ENCODE data around the gene ANGPT4.

The ANGPT4 gene

GRCh38 chr20:916125-916799 lies at the start of gene ANGPT4:
ANGPT4 (minus strand) TSS chr20:916334; CDS start chr20:916214, 120 bp downstream.
- DNase-seq: no peak

GRCh38 chr20:963795-964194 lies 47.7 kb upstream of the ANGPT4 start:
- DNase-seq: no peak

- no peak for DNase-seq
These were observed 46.5 kb upstream of the ANGPT4 start for GRCh38 chr20:962683-963082.

- no peak for DNase-seq
These were observed 46.1 kb upstream of the ANGPT4 start for GRCh38 chr20:962223-962622.

GRCh38 chr20:961768-962167 lies 45.6 kb upstream of the ANGPT4 start:
- DNase-seq: no peak

GRCh38 chr20:959996-960615 lies 44.0 kb upstream of the ANGPT4 start:
- no peak for DNase-seq

- no peak for DNase-seq
These were observed 43.0 kb upstream of the ANGPT4 start for GRCh38 chr20:958936-959815.

GRCh38 chr20:957544-957943 lies 41.4 kb upstream of the ANGPT4 start:
- DNase-seq: no peak

GRCh38 chr20:956330-956951 lies 40.3 kb upstream of the ANGPT4 start:
- peak; percentile 55 for DNase-seq

- no peak for DNase-seq
These were observed 39.5 kb upstream of the ANGPT4 start for GRCh38 chr20:955656-956055.

- no peak for DNase-seq
These were observed 39.0 kb upstream of the ANGPT4 start for GRCh38 chr20:955111-955510.

- DNase-seq: no peak
These were observed 37.6 kb upstream of the ANGPT4 start for GRCh38 chr20:953742-954141.

- no peak for DNase-seq
These were observed 36.2 kb upstream of the ANGPT4 start for GRCh38 chr20:952196-952795.

GRCh38 chr20:951384-952169 lies 35.4 kb upstream of the ANGPT4 start:
- DNase-seq: no peak

GRCh38 chr20:949717-950116 lies 33.6 kb upstream of the ANGPT4 start:
- DNase-seq: no peak

- no peak for DNase-seq
These were observed 30.7 kb upstream of the ANGPT4 start for GRCh38 chr20:946826-947225.

GRCh38 chr20:945841-946240 lies 29.7 kb upstream of the ANGPT4 start:
- no peak for DNase-seq

GRCh38 chr20:944774-945410 lies 28.8 kb upstream of the ANGPT4 start:
- DNase-seq: no peak

GRCh38 chr20:944148-944547 lies 28.0 kb upstream of the ANGPT4 start:
- DNase-seq: no peak

GRCh38 chr20:942611-943010 lies 26.5 kb upstream of the ANGPT4 start:
- no peak for DNase-seq

- DNase-seq: no peak
These were observed 24.8 kb upstream of the ANGPT4 start for GRCh38 chr20:940926-941325.

- no peak for DNase-seq
These were observed 23.5 kb upstream of the ANGPT4 start for GRCh38 chr20:939606-940005.

All from NCI-H1105 (cell line).